Measurements from ENCODE around the gene CCDC88C.

Gene CCDC88C

GRCh38 chr14:91243074-91243471, 174.5 kb downstream of the CCDC88C start:
- Histone ChIP-seq H2BK120ac (ENCODE audit: insufficient read depth, low read length, poor library complexity) (no peak overlapping the region), H3K18ac (ENCODE audit: low read length) (no peak overlapping the region), H3K27me3 (ENCODE audit: insufficient read depth, low read length) (no peaks in the 10 kb centered on the region), H4K8ac (ENCODE audit: low read depth, low read length) (no peak overlapping the region), H3K4me3 (ENCODE audit: low read depth, low read length) (no peak overlapping the region), H4K12ac (ENCODE audit: low read depth, low read length) (no peak overlapping the region), H3K4me1 (ENCODE audit: control insufficient read depth in 1 of 2, insufficient read depth in 2 of 2, low read length in 2 of 2) (no peaks in the 10 kb centered on the region), H3K9ac (ENCODE audit: low read length) (no peak overlapping the region), H3K4ac (ENCODE audit: low read depth, low read length) (no peak overlapping the region), H2BK12ac (ENCODE audit: low read length) (no peak overlapping the region), H4K91ac (ENCODE audit: low read depth, low read length) (no peak overlapping the region), H2BK5ac (ENCODE audit: low read depth, low read length, poor library complexity) (no peak overlapping the region), H3K23ac (ENCODE audit: low read length) (no peak overlapping the region), H3K4me2 (ENCODE audit: low read length) (no peak overlapping the region), H3K79me2 (ENCODE audit: control insufficient read depth, insufficient read depth, low read length, poor library complexity) (no peaks in the 10 kb centered on the region), H3K14ac (ENCODE audit: low read length) (no peak overlapping the region), H3K79me1 (ENCODE audit: low read length) (no peaks in the 10 kb centered on the region), H3K9me3 (ENCODE audit: insufficient read depth, low read depth, low read length) (no peaks in the 10 kb centered on the region), H2AFZ (ENCODE audit: insufficient read depth, low read length, poor library complexity) (no peak overlapping the region), H3K27ac (ENCODE audit: low read depth, low read length) (no peak overlapping the region), H2AK5ac (ENCODE audit: low read length) (no peak overlapping the region), H3K36me3 (ENCODE audit: control insufficient read depth in 1 of 2, insufficient read depth in 2 of 2, low read length in 2 of 2) (no peaks in the 10 kb centered on the region)
- no peak for DNase-seq
- no CpG with 5 or more reads among the region's 6 CpGs for WGBS (ENCODE audit: extremely low coverage, insufficient coverage, insufficient read length)

- no peak for DNase-seq
- Histone ChIP-seq H2BK5ac (ENCODE audit: low read depth, low read length, poor library complexity) (no peak overlapping the region), H3K18ac (ENCODE audit: low read length) (no peak overlapping the region), H3K27me3 (ENCODE audit: insufficient read depth, low read length) (no peaks in the 10 kb centered on the region), H3K4me1 (ENCODE audit: control insufficient read depth in 1 of 2, insufficient read depth in 2 of 2, low read length in 2 of 2) (no peaks in the 10 kb centered on the region), H3K79me1 (ENCODE audit: low read length) (no peaks in the 10 kb centered on the region), H4K12ac (ENCODE audit: low read depth, low read length) (no peak overlapping the region), H2AFZ (ENCODE audit: insufficient read depth, low read length, poor library complexity) (no peak overlapping the region), H3K9me3 (ENCODE audit: insufficient read depth, low read depth, low read length) (no peaks in the 10 kb centered on the region), H2BK12ac (ENCODE audit: low read length) (no peak overlapping the region), H2AK5ac (ENCODE audit: low read length) (no peak overlapping the region), H3K9ac (ENCODE audit: low read length) (no peak overlapping the region), H3K4ac (ENCODE audit: low read depth, low read length) (no peak overlapping the region), H3K4me2 (ENCODE audit: low read length) (no peak overlapping the region), H3K36me3 (ENCODE audit: control insufficient read depth in 1 of 2, insufficient read depth in 2 of 2, low read length in 2 of 2) (no peaks in the 10 kb centered on the region), H2BK120ac (ENCODE audit: insufficient read depth, low read length, poor library complexity) (no peak overlapping the region), H3K79me2 (ENCODE audit: control insufficient read depth, insufficient read depth, low read length, poor library complexity) (no peaks in the 10 kb centered on the region), H3K23ac (ENCODE audit: low read length) (no peak overlapping the region), H4K91ac (ENCODE audit: low read depth, low read length) (no peak overlapping the region), H4K8ac (ENCODE audit: low read depth, low read length) (no peak overlapping the region), H3K4me3 (ENCODE audit: low read depth, low read length) (no peak overlapping the region), H3K14ac (ENCODE audit: low read length) (no peak overlapping the region), H3K27ac (ENCODE audit: low read depth, low read length) (no peak overlapping the region)
- no CpG with 5 or more reads among the region's 4 CpGs for WGBS (ENCODE audit: extremely low coverage, insufficient coverage, insufficient read length)
Observed at GRCh38 chr14:91242635-91243034, 175.0 kb downstream of the CCDC88C start.

DNA sequence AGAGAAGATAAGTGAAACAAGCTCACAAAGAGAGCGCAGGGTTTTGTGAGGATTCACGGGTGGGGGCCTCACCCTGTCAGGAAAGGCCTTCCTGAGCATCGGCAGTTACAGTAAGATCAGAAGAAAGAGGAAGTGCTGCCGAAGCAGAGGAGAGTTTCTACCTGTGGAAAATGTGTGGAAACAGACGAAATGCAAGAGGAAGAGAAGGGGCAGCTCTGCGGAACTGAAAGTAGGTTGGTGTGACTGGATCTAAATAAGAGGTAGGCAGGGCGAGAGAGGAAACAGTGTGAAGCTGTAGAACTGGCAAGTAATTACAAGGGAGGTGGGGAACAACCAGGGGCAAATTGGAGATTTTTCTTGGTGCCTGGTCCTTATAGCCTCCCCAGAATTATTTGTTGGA, 175.8 kb downstream of the CCDC88C start:
- no peak overlapping the region for H2BK120ac ChIP-seq (ENCODE audit: insufficient read depth, low read length, poor library complexity)
- no peaks in the 10 kb centered on the region for H3K36me3 ChIP-seq (ENCODE audit: control insufficient read depth in 1 of 2, insufficient read depth in 2 of 2, low read length in 2 of 2)
- H3K4me2 ChIP-seq (ENCODE audit: low read length): no peak overlapping the region
- no peaks in the 10 kb centered on the region for H3K9me3 ChIP-seq (ENCODE audit: insufficient read depth, low read depth, low read length)
- H3K4me1 ChIP-seq (ENCODE audit: control insufficient read depth in 1 of 2, insufficient read depth in 2 of 2, low read length in 2 of 2): no peaks in the 10 kb centered on the region
- no peak overlapping the region for H2AFZ ChIP-seq (ENCODE audit: insufficient read depth, low read length, poor library complexity)
- H3K27me3 ChIP-seq (ENCODE audit: insufficient read depth, low read length): no peaks in the 10 kb centered on the region
- H2BK12ac ChIP-seq (ENCODE audit: low read length): no peak overlapping the region
- H3K18ac ChIP-seq (ENCODE audit: low read length): no peak overlapping the region
- no peak overlapping the region for H3K23ac ChIP-seq (ENCODE audit: low read length)
- H3K79me2 ChIP-seq (ENCODE audit: control insufficient read depth, insufficient read depth, low read length, poor library complexity): no peaks in the 10 kb centered on the region
- H4K91ac ChIP-seq (ENCODE audit: low read depth, low read length): no peak overlapping the region
- no peak overlapping the region for H3K27ac ChIP-seq (ENCODE audit: low read depth, low read length)
- H3K14ac ChIP-seq (ENCODE audit: low read length): no peak overlapping the region
- H4K12ac ChIP-seq (ENCODE audit: low read depth, low read length): no peak overlapping the region
- H2BK5ac ChIP-seq (ENCODE audit: low read depth, low read length, poor library complexity): no peak overlapping the region
- no peak for DNase-seq
- no peak overlapping the region for H3K9ac ChIP-seq (ENCODE audit: low read length)
- H3K4me3 ChIP-seq (ENCODE audit: low read depth, low read length): no peak overlapping the region
- no peak overlapping the region for H4K8ac ChIP-seq (ENCODE audit: low read depth, low read length)
- no peak overlapping the region for H2AK5ac ChIP-seq (ENCODE audit: low read length)
- WGBS (ENCODE audit: extremely low coverage, insufficient coverage, insufficient read length): no CpG with 5 or more reads among the region's 7 CpGs
- H3K79me1 ChIP-seq (ENCODE audit: low read length): no peaks in the 10 kb centered on the region
- H3K4ac ChIP-seq (ENCODE audit: low read depth, low read length): no peak overlapping the region

DNA sequence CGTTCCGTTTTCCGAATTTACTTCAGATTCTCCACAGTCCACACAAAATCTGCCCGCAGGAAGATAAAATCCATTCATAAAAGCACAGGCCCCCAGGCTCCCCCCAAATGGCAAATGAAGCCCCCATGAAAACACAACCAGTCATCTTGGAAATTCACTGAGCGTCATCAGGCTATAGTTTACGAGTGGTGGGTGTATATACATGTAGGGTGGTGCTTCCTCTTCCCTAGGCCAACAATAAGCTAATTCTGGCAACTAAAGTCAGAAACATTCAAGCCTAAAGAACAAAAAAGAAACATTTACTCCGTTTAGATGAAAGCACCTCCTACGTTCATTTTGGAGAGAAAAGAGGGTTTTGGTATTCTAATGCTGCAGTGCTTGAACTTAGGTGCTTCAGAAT, 179.0 kb downstream of the CCDC88C start:
- Histone ChIP-seq H3K79me2 (ENCODE audit: control insufficient read depth, insufficient read depth, low read length, poor library complexity) (no peaks in the 10 kb centered on the region), H2BK12ac (ENCODE audit: low read length) (no peak overlapping the region), H2BK120ac (ENCODE audit: insufficient read depth, low read length, poor library complexity) (no peak overlapping the region), H2AFZ (ENCODE audit: insufficient read depth, low read length, poor library complexity) (no peak overlapping the region), H3K4me1 (ENCODE audit: control insufficient read depth in 1 of 2, insufficient read depth in 2 of 2, low read length in 2 of 2) (no peaks in the 10 kb centered on the region), H4K8ac (ENCODE audit: low read depth, low read length) (no peak overlapping the region), H3K4me2 (ENCODE audit: low read length) (no peak overlapping the region), H2BK5ac (ENCODE audit: low read depth, low read length, poor library complexity) (no peak overlapping the region), H3K9ac (ENCODE audit: low read length) (no peak overlapping the region), H4K12ac (ENCODE audit: low read depth, low read length) (no peak overlapping the region), H3K79me1 (ENCODE audit: low read length) (no peaks in the 10 kb centered on the region), H3K14ac (ENCODE audit: low read length) (no peak overlapping the region), H3K36me3 (ENCODE audit: control insufficient read depth in 1 of 2, insufficient read depth in 2 of 2, low read length in 2 of 2) (no peaks in the 10 kb centered on the region), H3K27ac (ENCODE audit: low read depth, low read length) (no peak overlapping the region), H3K27me3 (ENCODE audit: insufficient read depth, low read length) (no peaks in the 10 kb centered on the region), H2AK5ac (ENCODE audit: low read length) (no peak overlapping the region), H3K4me3 (ENCODE audit: low read depth, low read length) (no peak overlapping the region), H3K4ac (ENCODE audit: low read depth, low read length) (no peak overlapping the region), H3K23ac (ENCODE audit: low read length) (no peak overlapping the region), H3K9me3 (ENCODE audit: insufficient read depth, low read depth, low read length) (peaks cover 5% of the 10 kb centered on the region), H3K18ac (ENCODE audit: low read length) (no peak overlapping the region), H4K91ac (ENCODE audit: low read depth, low read length) (no peak overlapping the region)
- no CpG with 5 or more reads among the region's 8 CpGs for WGBS (ENCODE audit: extremely low coverage, insufficient coverage, insufficient read length)
- DNase-seq: no peak

Data from trophoblast cell (in vitro differentiated cells and primary cell).